Breast epithelium (tissue), 4 donors: ENCODE measurements around the gene COL5A1. TPM values are rescaled to one million over a fixed set of nuclear protein-coding genes. Genes with fewer than 3 reads are reported as not detected.

Source experiments
- DNase-seq, 2 donors: peaks; one replicate each; pipeline ENCODE4 v3.0.0-alpha.2; 2019; ENCODE audit warnings: low spot score in 2 of 2
- H3K27ac ChIP-seq, 2 donors: fragments of 200-600 bp; sonication (generic) in 1 of 2; one replicate each; pipeline ENCODE4 v1.5.1; 2016 to 2019; ENCODE audit warnings: mild to moderate bottlenecking in 1 of 2
- H3K27me3 ChIP-seq, 2 donors: fragments of 200-600 bp; sonication (generic) in 1 of 2; one replicate each; pipeline versions ENCODE4 v1.5.1 to v1.6.0; 2017 to 2019; ENCODE audit warnings: control low read depth in 1 of 2, mild to moderate bottlenecking in 1 of 2
- H3K36me3 ChIP-seq: fragments of 200-600 bp; one replicate; pipeline ENCODE4 v1.5.1; 2019
- H3K4me1 ChIP-seq, 2 donors: fragments of 200-600 bp; sonication (generic); one replicate each; pipeline ENCODE4 v1.5.1; 2016 to 2019; ENCODE audit warnings: control low read depth in 1 of 2
- H3K4me3 ChIP-seq, 3 donors: fragments of 200-600 bp; sonication (generic); 1 replicate in 2 of 3; 2 replicates in 1 of 3; pipeline ENCODE4 v1.5.1; 2016 to 2019; ENCODE audit warnings: mild to moderate bottlenecking in 3 of 3, moderate library complexity in 2 of 3
- H3K9me3 ChIP-seq, 2 donors: fragments of 200-600 bp; sonication (generic) in 1 of 2; one replicate each; pipeline ENCODE4 v1.5.1; 2016 to 2019; ENCODE audit warnings: control low read depth in 1 of 2
- CTCF ChIP-seq, 3 donors: fragments of 450-650 bp; IDR thresholded peaks; one replicate each; pipeline ENCODE4 v1.5.1; 2016 to 2017; ENCODE audit warnings: antibody characterized with exemption in 3 of 3, mild to moderate bottlenecking in 3 of 3, moderate library complexity in 3 of 3
- POLR2A ChIP-seq: fragments of 450-650 bp; IDR thresholded peaks from one replicate; pipeline ENCODE4 v1.6.1; 2016; ENCODE audit warnings: antibody characterized with exemption, mild to moderate bottlenecking, moderate library complexity
- POLR2AphosphoS5 ChIP-seq, 3 donors: sonication (generic); formaldehyde crosslinking; IDR thresholded peaks; one replicate each; pipeline ENCODE4 v1.6.1; 2017; ENCODE audit warnings: antibody characterized with exemption in 3 of 3
- intact Hi-C: fragments of 100-400 bp; cut with DNase I; formaldehyde crosslinking; loops from one replicate; pipeline ENCODE4 v1.15.1; 2023; ENCODE audit warnings: low total_unique reads
- total RNA-seq, 3 donors: library from RNA; depleted of rRNA; stranded (reverse); fragments of >200 nt; gene quantifications; one replicate each; pipeline ENCODE4 v1.1.0, GENCODE V29; 2016

COL5A1 gene
- total RNA-seq, 3 donors from 2014 or later, result 12.1 to 17.0 (median 15.4) TPM

GRCh38 chr9:134617836-134618162, 23.8 kb upstream of the COL5A1 start:
- peaks cover 0 to 16% of the 10 kb centered on the region in 2 donors for H3K27me3 ChIP-seq
- no peaks in the 10 kb centered on the region for H3K4me1 ChIP-seq
- H3K27ac ChIP-seq, result no peak overlapping the region
- H3K4me3 ChIP-seq, result no peak overlapping the region
- peaks cover 0 to 3% of the 10 kb centered on the region in 2 donors for H3K9me3 ChIP-seq
- TF ChIP-seq CTCF (IDR thresholded peaks at IDR 0.05), result no peak
- TF ChIP-seq POLR2A, result no peak
- TF ChIP-seq POLR2AphosphoS5 (IDR thresholded peaks at IDR 0.05), result no peak
- intact Hi-C loops, result no loop called here
- no peaks in the 10 kb centered on the region for H3K36me3 ChIP-seq
- no peak for DNase-seq

GRCh38 chr9:134618163-134618832, 23.3 kb upstream of the COL5A1 start:
- Histone ChIP-seq H3K36me3 (no peaks in the 10 kb centered on the region), H3K27me3 (peaks cover 0 to 16% of the 10 kb centered on the region in 2 donors), H3K27ac (no peak overlapping the region), H3K4me3 (no peak overlapping the region), H3K9me3 (no peaks in the 10 kb centered on the region), H3K4me1 (no peaks in the 10 kb centered on the region)
- DNase-seq, result peak in 1 of 2 donors; percentile 48
- TF ChIP-seq CTCF (IDR thresholded peaks at IDR 0.05) (no peak), POLR2AphosphoS5 (IDR thresholded peaks at IDR 0.05) (no peak), POLR2A (no peak)
- intact Hi-C loops, result no loop called here

GRCh38 chr9:134618833-134619447, 22.7 kb upstream of the COL5A1 start:
- TF ChIP-seq POLR2AphosphoS5 (IDR thresholded peaks at IDR 0.05), result no peak
- no peak overlapping the region for H3K27ac ChIP-seq
- DNase-seq, result peak in 1 of 2 donors; percentile 27
- no peak overlapping the region for H3K4me3 ChIP-seq
- H3K9me3 ChIP-seq, result no peaks in the 10 kb centered on the region
- H3K27me3 ChIP-seq, result peaks cover 0 to 16% of the 10 kb centered on the region in 2 donors
- H3K36me3 ChIP-seq, result no peaks in the 10 kb centered on the region
- no peaks in the 10 kb centered on the region for H3K4me1 ChIP-seq
- intact Hi-C loops, result no loop called here

GRCh38 chr9:134619448-134619982, 22.1 kb upstream of the COL5A1 start:
- DNase-seq, result no peak
- Histone ChIP-seq H3K27me3 (peaks cover 0 to 19% of the 10 kb centered on the region in 2 donors), H3K4me3 (no peak overlapping the region), H3K9me3 (no peaks in the 10 kb centered on the region), H3K27ac (no peak overlapping the region), H3K4me1 (no peaks in the 10 kb centered on the region), H3K36me3 (no peaks in the 10 kb centered on the region)
- no peak for TF ChIP-seq CTCF (IDR thresholded peaks at IDR 0.05)
- no peak for TF ChIP-seq POLR2AphosphoS5 (IDR thresholded peaks at IDR 0.05)
- no peak for TF ChIP-seq POLR2A
- intact Hi-C loops, result no loop called here

- TF ChIP-seq POLR2AphosphoS5 (IDR thresholded peaks at IDR 0.05), result no peak
- no peak for TF ChIP-seq POLR2A
- Histone ChIP-seq H3K27ac (no peak overlapping the region), H3K4me3 (no peak overlapping the region), H3K27me3 (peaks cover 0 to 20% of the 10 kb centered on the region in 2 donors), H3K4me1 (no peaks in the 10 kb centered on the region), H3K36me3 (no peaks in the 10 kb centered on the region), H3K9me3 (no peaks in the 10 kb centered on the region)
- intact Hi-C loops, result no loop called here
- peak in 1 of 2 donors; percentile 48 for DNase-seq
These were observed 21.5 kb upstream of the COL5A1 start for GRCh38 chr9:134619983-134620661.
